Esophagus muscularis mucosa (tissue), 4 donors: ENCODE results near the gene GNB3. TPM values are rescaled to one million over a fixed set of nuclear protein-coding genes. Genes with fewer than 3 reads are reported as not detected.
A peak's percentile ranks its signal among the peaks of the same experiment; 100 is the strongest.
"Not testable (repeated sequence)": the region's sequence is repeated elsewhere in the genome, so short reads cannot be mapped to it uniquely, and the experiment has no call there.

Experiments used
- DNase-seq: peaks from one replicate; pipeline ENCODE4 v3.0.0-alpha.2; 2017; ENCODE audit errors: extremely low spot score
- H3K27ac ChIP-seq, 4 donors: fragments of 200-600 bp; sonication (generic); replicated peaks in 1 of 4; 1 replicate in 3 of 4; 2 replicates in 1 of 4; pipeline ENCODE4 v1.5.1; 2016 to 2019; ENCODE audit warnings: mild to moderate bottlenecking in 1 of 4
- H3K27me3 ChIP-seq, 4 donors: fragments of 200-600 bp; sonication (generic); one replicate each; pipeline versions ENCODE4 v1.5.1 to v1.6.0; 2016 to 2019
- H3K36me3 ChIP-seq, 4 donors: fragments of 200-600 bp; sonication (generic); one replicate each; pipeline ENCODE4 v1.5.1; 2016 to 2019
- H3K4me1 ChIP-seq, 4 donors: fragments of 200-600 bp; sonication (generic); one replicate each; pipeline ENCODE4 v1.5.1; 2016 to 2019
- H3K4me3 ChIP-seq, 4 donors: fragments of 200-600 bp; sonication (generic); 1 replicate in 2 of 4; 2 replicates in 2 of 4; pipeline ENCODE4 v1.5.1; 2016 to 2019; ENCODE audit warnings: mild to moderate bottlenecking in 4 of 4, moderate library complexity in 1 of 4
- H3K9me3 ChIP-seq, 4 donors: fragments of 200-600 bp; sonication (generic); 1 replicate in 3 of 4; 2 replicates in 1 of 4; pipeline ENCODE4 v1.5.1; 2016 to 2019
- EP300 ChIP-seq: sonication (generic); formaldehyde crosslinking; IDR thresholded peaks from one replicate; pipeline ENCODE4 v1.6.1; 2017; ENCODE audit warnings: antibody characterized with exemption
- POLR2A ChIP-seq: fragments of 450-650 bp; IDR thresholded peaks from one replicate; pipeline ENCODE4 v1.6.1; 2017; ENCODE audit warnings: antibody characterized with exemption, moderate library complexity, mild to moderate bottlenecking, low read depth
- POLR2AphosphoS5 ChIP-seq, 2 donors: sonication (generic); formaldehyde crosslinking; IDR thresholded peaks; one replicate each; pipeline ENCODE4 v1.6.1; 2017; ENCODE audit warnings: antibody characterized with exemption in 2 of 2
- WGBS: methylation state at CpG from one replicate; pipeline ENCODE4 v1.1.5; 2018; 5-methylcytosine and 5-hydroxymethylcytosine counted together
- intact Hi-C: fragments of 100-400 bp; cut with DNase I; formaldehyde crosslinking; loops from one replicate; pipeline ENCODE4 v1.15.1; 2023
- total RNA-seq, 4 donors: library from RNA; depleted of rRNA; stranded (reverse); fragments of >200 nt; gene quantifications; one replicate each; pipeline versions ENCODE4 v1.1.0 to v1.2.1, GENCODE V29; 2016
- TF ChIP-seq, protein P1 (sequence below), 3 experiments: fragments of 200-600 bp in 2 of 3; fragments of 450-650 bp in 1 of 3; sonication (generic) in 2 of 3; IDR thresholded peaks; one replicate each; pipeline ENCODE4 v1.5.1; 2017 to 2019; ENCODE audit warnings: antibody characterized with exemption in 3 of 3, mild to moderate bottlenecking in 2 of 3, moderate library complexity in 1 of 3

Gene GNB3
- total RNA-seq, 4 donors from 2014 or later = 0.39 to 1.7 (median 0.46) TPM

DNA sequence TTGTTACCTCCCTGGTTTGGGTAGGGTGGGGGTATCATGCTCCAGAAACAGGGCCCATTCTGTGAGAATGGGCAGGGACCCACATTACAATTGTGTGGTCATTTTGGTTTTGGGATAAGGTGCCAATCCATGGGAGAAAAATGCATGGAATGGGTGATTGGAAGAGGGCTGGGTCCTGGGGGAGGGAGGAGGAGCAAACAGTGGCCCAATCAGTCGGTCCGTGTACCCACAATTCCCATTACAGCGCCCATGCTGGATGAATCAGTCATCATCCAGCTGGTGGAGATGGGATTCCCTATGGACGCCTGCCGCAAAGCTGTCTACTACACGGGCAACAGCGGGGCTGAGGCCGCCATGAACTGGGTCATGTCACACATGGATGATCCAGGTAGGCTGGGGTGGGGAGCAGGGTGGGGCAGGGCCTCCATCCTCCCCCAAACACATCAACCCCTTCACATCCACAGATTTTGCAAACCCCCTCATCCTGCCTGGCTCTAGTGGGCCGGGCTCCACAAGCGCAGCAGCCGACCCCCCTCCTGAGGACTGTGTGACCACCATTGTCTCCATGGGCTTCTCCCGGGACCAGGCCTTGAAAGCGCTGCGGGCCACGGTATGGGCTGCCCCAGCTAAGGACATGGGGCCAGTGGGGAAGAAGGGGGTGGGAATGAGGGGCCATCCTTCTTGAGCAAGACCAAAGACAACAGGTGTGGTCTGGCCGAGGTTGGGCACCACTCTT, 23.0 kb downstream of the GNB3 start:
- Histone ChIP-seq H3K27me3 (no peaks in the 10 kb centered on the region), H3K27ac (no peak overlapping the region), H3K4me1 (peaks cover 13 to 17% (median 16%) of the 10 kb centered on the region in 4 donors), H3K4me3 (no peak overlapping the region), H3K36me3 (peaks cover 44 to 75% (median 72%) of the 10 kb centered on the region in 4 donors), H3K9me3 (no peaks in the 10 kb centered on the region)
- intact Hi-C loops = loop anchor here (5.0 kb wide), 1 partner anchor 44 kb away; no protein-coding TSS in a partner anchor
- WGBS = 97% methylated on average over 10 of the region's 16 CpGs
- TF ChIP-seq POLR2AphosphoS5 (IDR thresholded peaks at IDR 0.05) (no peak), POLR2A (no peak), EP300 (no peak)
- TF ChIP-seq, protein P1, sequence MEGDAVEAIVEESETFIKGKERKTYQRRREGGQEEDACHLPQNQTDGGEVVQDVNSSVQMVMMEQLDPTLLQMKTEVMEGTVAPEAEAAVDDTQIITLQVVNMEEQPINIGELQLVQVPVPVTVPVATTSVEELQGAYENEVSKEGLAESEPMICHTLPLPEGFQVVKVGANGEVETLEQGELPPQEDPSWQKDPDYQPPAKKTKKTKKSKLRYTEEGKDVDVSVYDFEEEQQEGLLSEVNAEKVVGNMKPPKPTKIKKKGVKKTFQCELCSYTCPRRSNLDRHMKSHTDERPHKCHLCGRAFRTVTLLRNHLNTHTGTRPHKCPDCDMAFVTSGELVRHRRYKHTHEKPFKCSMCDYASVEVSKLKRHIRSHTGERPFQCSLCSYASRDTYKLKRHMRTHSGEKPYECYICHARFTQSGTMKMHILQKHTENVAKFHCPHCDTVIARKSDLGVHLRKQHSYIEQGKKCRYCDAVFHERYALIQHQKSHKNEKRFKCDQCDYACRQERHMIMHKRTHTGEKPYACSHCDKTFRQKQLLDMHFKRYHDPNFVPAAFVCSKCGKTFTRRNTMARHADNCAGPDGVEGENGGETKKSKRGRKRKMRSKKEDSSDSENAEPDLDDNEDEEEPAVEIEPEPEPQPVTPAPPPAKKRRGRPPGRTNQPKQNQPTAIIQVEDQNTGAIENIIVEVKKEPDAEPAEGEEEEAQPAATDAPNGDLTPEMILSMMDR (IDR thresholded peaks at IDR 0.05) = no peak
- DNase-seq = no peak

DNA sequence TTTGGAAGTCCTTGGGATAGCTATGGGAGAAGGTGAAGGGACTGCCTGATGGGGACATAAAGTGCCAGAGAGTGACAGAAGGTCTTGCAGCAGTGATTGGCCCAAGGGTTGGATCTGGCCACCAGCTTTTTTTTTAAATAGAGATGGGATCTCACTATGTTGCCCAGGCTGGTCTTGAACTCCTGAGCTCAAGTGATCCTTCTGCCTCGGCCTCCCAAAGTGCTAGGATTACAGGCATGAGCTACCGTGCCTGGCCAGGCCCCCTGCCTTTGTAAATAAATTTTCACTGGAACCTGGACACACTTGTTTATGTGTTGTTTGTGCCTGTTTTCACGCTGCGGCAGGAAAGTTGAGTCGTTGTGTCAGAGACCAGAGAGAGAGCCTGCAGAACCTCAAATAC, 24.6 kb downstream of the GNB3 start:
- DNase-seq, H3K4me3 ChIP-seq, H3K27ac ChIP-seq, H3K9me3 ChIP-seq, intact Hi-C loops, H3K27me3 ChIP-seq: not testable (repeated sequence)
- 96% methylated on average over 5 of the region's 5 CpGs for WGBS
- H3K4me1 ChIP-seq = peaks cover 25 to 33% (median 32%) of the 10 kb centered on the region in 4 donors
- peaks cover 36 to 72% (median 68%) of the 10 kb centered on the region in 4 donors for H3K36me3 ChIP-seq

- peak overlapping the region; percentile 98 to 99 (median 98) for H3K27ac ChIP-seq
- H3K36me3 ChIP-seq = peaks cover 31 to 72% (median 68%) of the 10 kb centered on the region in 4 donors
- H3K9me3 ChIP-seq = no peaks in the 10 kb centered on the region
- no peaks in the 10 kb centered on the region for H3K27me3 ChIP-seq
- TF ChIP-seq, protein P1 (IDR thresholded peaks at IDR 0.05) = no peak
- TF ChIP-seq POLR2A (no peak), EP300 (no peak), POLR2AphosphoS5 (IDR thresholded peaks at IDR 0.05) (no peak)
- H3K4me3 ChIP-seq = peak overlapping the region; percentile 80 to 97 (median 86)
- 80% methylated on average over 18 of the region's 19 CpGs for WGBS
- intact Hi-C loops = no loop called here
- peaks cover 32 to 43% (median 41%) of the 10 kb centered on the region in 4 donors for H3K4me1 ChIP-seq
- DNase-seq = no peak
Observed at GRCh38 chr12:6866163-6866919, 25.6 kb downstream of the GNB3 start.

GRCh38 chr12:6866920-6867412, 26.2 kb downstream of the GNB3 start:
- intact Hi-C loops = no loop called here
- peaks cover 38 to 49% (median 47%) of the 10 kb centered on the region in 4 donors for H3K4me1 ChIP-seq
- no peaks in the 10 kb centered on the region for H3K27me3 ChIP-seq
- peaks cover 25 to 68% (median 65%) of the 10 kb centered on the region in 4 donors for H3K36me3 ChIP-seq
- H3K27ac ChIP-seq = peak overlapping the region; percentile 98 to 99 (median 98)
- no peak for TF ChIP-seq EP300
- TF ChIP-seq, protein P1 (IDR thresholded peaks at IDR 0.05) = no peak
- no peak for TF ChIP-seq POLR2A
- no peak for TF ChIP-seq POLR2AphosphoS5 (IDR thresholded peaks at IDR 0.05)
- no peaks in the 10 kb centered on the region for H3K9me3 ChIP-seq
- 1% methylated on average over 15 of the region's 33 CpGs for WGBS
- peak; percentile 94 for DNase-seq
- H3K4me3 ChIP-seq = peak overlapping the region; percentile 80 to 97 (median 86)
